LoVo (cell line): ENCODE data around the gene KNL1.
"Not testable (repeated sequence)": the region's sequence is repeated elsewhere in the genome, so short reads cannot be mapped to it uniquely, and the experiment has no call there.

ENCODE experiments used
- DNase-seq: peaks from one replicate; pipeline ENCODE4 v3.0.0-alpha.2; 2016; ENCODE audit warnings: low spot score

Gene KNL1, protein sequence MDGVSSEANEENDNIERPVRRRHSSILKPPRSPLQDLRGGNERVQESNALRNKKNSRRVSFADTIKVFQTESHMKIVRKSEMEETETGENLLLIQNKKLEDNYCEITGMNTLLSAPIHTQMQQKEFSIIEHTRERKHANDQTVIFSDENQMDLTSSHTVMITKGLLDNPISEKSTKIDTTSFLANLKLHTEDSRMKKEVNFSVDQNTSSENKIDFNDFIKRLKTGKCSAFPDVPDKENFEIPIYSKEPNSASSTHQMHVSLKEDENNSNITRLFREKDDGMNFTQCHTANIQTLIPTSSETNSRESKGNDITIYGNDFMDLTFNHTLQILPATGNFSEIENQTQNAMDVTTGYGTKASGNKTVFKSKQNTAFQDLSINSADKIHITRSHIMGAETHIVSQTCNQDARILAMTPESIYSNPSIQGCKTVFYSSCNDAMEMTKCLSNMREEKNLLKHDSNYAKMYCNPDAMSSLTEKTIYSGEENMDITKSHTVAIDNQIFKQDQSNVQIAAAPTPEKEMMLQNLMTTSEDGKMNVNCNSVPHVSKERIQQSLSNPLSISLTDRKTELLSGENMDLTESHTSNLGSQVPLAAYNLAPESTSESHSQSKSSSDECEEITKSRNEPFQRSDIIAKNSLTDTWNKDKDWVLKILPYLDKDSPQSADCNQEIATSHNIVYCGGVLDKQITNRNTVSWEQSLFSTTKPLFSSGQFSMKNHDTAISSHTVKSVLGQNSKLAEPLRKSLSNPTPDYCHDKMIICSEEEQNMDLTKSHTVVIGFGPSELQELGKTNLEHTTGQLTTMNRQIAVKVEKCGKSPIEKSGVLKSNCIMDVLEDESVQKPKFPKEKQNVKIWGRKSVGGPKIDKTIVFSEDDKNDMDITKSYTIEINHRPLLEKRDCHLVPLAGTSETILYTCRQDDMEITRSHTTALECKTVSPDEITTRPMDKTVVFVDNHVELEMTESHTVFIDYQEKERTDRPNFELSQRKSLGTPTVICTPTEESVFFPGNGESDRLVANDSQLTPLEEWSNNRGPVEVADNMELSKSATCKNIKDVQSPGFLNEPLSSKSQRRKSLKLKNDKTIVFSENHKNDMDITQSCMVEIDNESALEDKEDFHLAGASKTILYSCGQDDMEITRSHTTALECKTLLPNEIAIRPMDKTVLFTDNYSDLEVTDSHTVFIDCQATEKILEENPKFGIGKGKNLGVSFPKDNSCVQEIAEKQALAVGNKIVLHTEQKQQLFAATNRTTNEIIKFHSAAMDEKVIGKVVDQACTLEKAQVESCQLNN (N-terminal part only)

DNA sequence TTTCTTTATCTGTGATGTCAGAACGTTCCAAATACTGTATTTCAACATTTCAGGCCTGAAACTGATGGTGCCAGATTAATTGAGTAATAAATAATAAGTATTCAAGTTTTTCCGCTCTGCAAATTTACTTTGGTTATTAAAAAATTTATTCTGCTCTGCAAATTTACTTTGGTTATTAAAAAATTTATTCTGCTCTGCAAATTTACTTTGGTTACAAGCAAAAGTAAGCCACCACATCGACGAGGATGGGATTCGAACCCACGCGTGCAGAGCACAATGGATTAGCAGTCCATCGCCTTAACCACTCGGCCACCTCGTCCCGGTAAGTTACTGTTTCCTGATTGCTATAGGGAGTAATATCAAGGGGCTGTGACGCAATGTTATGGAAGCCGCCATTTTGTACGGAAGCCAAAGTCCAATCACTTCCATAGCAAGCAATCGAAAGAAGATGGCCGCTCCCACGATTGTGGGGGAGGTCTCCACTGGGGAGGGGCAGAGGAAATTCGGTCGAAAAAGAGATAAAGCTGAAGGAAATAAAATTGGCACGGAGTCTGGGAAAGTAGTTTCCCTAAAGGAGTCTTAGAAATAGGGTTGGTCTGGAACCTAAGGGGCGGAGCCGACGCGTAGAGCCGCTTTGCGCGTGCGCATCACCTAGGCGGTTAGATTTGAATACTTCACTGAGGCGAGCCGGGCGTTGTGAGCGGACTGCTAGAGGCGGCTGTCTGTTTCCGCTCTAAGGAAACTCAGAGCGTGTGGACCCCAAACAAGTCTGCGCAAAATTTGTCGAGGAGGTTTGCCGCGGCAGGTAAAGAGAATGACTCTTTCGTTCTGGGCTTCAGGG lies at the start of gene KNL1:
KNL1 (plus strand) TSS at position 662 of the 841 bp plus-strand sequence. CDS start 8,683 bp downstream, outside the sequence.
- DNase-seq, result peak; percentile 94

DNA sequence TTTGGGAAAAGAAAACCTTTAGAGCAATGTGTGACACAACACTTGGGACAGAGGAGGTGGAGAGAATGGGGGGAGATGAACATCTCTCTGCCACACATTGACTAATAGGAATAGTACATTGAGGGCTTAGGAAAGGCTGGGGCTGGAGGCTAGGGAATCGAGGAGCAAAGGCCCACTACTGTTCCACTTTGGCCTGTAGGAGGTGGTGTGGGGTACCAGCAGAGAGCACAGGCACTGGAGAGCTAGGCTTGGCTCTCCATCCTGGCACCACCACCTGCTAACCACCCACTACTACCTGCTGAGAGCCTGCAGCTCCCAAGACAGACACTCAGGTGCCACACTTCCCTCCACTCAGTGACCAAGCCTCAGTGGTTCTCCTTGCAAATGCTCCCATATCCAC lies 48.6 kb upstream of the KNL1 start:
- DNase-seq, result no peak

DNA sequence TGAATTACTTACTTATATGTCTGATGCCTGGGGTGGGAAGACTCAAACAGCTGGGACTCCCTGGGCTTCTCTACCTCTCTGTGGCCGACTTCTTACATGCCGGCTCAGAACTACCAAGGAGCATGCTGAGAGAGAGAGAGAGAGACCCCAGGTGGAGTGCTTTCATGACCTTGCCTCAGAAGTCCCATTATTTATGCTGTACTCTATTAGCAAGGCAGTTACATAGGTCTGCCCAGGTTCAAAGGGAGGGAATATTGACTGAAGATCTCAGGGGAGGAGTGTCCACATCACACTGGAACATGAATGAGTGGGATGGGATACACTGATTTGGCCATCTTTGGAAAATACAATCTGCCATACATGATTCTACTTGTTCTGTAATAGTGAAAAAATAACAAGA lies 45.4 kb upstream of the KNL1 start:
- DNase-seq, result no peak

DNA sequence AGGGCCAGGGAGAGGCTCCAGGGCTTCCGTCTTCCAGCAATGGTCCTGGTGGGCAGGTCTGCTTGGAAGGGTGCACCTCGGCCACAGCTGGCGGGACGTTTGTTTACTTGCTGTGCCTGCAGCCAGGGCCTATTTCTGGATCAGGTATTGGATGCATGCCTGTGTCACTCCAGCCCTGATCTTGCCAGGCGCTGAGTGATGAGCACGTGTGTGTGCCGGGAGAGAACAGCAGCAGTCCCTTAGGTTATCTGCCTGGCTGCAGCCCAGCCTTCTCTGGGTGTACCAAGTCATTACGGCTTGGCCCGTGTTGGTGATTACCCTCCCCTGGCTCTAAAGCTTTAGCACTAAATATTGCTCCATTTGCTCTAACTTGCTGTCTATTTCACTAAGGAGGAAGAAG lies 44.2 kb upstream of the KNL1 start:
- no peak for DNase-seq

DNA sequence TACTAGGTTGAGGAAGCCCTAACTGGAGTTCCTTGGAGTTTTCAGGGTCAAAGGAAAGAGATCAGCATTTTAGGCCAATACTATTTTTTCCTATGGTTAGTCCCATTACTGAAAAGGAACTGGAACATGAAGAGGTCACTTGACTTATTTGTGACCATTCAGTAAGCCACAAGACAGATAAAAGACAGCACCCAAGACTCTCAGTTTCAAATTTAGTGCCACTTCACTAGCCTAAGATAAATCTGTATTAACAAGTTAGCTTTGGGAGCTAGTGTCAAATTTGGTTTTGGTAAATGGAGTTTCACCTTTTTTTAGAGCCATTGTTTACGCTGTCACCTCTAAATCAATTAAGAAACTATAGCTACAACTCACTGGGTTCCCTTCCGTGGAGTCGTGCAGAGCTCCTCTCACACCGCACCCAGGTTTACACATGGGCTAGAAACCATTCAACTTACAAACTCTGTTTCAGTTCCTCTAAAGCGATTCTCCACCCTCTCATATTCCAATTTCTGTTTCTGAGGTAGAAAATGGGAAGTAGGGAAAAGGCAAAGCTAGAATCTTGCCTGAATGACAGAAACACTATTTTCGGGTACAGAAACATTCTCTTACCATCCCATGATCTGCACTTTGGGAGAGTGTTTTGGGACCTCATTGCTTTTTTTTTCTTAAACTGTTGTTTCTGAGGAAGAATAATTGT lies 43.6 kb upstream of the KNL1 start:
- no peak for DNase-seq

DNA sequence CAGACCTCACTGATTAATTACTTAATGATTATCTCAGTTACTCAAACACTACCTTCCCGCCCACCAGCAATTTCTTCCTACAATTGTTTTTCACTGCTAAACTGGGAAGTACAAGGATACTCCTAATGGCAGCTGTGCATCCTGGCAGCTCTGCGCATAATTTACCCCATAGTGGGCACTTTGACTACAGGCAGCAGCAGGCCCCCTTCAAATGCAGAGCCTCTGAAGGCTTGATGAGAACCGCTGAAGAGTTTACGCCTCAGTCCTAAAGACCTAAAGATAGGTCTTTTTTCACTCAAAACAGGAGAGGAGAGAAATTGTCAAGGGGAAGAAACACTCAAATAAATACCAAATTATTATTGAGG lies 39.9 kb upstream of the KNL1 start:
- DNase-seq, result no peak

DNA sequence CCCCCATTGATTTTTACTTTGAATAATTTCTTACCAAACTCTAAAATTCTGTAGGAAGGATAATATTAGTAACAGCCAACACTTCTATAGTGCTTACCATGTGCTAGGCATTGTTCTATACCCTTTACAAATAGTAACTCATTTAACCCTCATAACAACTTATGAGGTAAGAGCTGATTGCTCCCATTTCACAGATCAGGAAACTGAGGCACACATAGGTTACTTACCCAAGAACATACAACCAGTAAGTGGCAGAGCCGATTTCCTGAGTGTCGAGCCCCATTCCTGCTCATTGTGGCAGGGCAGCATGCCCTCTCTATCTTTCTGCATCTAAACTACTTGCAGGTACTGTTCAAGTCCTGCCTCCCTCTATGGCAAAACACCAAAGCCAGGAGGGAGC lies 38.2 kb upstream of the KNL1 start:
- no peak for DNase-seq

DNA sequence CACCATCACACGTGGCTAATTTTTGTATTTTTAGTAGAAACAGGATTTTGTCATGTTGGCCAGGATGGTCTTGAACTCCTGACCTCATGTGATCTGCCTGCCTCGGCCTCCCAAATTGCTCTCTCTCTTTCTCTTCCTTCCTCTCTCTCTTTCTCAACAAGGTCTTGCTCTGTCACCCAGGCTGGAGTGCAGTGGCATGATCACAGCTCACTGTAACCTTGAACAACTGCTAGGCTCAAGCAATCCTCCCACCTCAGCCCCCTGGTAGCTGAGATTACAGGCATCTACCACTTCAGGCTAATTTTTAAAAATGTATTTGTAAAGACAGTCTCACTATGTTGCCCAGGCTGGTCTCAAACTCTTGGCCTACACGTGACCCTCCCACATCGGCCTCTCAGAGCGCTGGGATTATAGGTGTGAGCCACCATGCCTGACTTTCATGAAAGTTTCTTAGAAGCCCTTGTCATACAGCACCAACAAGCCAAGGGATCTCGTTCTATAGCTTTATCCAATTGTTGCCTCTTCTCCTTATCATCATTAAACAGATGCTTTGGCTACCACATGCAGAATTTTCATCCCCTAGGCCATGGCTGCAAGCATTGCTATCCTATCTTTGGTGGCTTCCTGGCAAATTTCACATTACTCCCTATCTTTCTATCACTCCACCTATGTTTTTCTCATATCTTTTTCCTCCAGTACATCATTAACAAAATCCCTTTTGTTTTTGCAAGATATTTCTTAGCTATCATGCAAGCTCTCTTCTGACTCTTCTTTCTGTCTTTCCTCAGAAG lies 34.9 kb upstream of the KNL1 start:
- DNase-seq, result no peak

DNA sequence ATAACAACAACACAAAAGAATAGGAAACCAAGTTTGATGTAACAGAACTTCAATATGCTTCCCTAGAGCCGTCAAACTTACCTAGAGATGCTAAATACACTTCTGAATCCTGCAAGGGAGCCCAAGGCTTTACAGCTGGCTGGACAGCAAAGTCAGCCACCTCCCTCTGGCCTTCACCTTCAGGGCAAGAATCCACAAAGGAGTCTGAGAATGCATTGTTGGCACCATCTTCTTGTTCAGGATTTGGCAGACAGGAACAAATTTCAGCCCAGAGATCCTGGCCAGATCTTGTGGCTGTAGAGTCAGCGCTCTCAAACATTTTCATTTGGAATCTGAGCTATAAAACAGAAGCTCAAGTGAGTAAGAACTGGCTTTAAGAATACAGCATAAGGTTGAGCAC lies 31.4 kb upstream of the KNL1 start:
- no peak for DNase-seq

DNA sequence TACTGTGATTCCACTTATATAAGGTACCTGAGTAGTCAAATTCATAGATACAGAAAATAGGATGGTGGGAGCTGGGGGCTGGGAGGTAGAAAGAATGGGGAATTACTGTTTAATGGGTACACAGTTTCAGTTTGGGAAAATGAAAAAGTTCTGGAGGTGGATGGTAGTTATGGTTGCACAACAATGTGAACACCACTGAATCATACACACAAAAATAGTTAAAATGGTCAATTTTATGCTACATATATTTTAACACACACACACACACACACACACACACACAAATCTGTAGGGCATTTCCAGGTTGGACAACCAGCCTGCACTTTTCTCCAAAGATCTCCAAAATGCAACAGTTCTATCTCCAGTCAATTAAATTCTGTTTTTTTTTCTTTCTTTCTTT lies 30.6 kb upstream of the KNL1 start:
- DNase-seq, result no peak

DNA sequence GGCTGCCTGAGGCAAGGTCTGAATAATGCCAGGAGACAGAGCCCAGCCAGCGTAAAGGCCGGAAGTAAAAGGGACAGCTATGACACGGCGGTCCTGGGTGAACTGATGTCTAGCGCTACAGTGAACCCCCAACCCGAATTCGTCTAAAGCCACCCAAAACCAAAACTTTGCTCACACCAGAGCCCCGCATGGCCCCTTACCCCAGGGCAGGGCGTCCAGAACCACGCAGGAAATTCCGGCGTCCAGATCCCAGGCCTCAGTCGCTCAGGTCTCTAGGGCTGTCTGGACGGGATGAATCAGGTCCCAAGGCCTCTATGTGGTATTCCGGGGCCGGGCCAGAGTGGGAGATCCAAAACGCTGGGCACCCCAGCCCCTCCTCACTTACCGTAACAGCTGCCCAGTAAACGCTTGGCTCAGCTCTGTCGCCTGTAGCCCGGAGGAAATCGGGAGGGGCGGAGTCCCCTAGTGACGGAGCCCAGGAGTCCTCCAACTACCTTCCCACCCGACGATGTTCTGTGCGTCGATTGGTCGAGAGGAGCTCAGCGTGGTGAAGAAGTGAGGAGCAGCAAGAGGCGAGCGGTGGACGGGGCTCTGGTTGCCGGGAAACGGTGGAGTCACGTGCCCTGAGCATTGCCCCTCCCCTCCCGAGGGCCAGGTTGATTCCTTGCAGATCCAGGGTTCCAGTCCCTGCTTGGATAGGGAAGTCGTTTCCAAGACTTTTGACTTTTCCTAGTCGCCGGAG lies 29.3 kb upstream of the KNL1 start, which contains the start of gene CCDC32:
CCDC32 (minus strand) TSS at position 452 of the 742 bp plus-strand sequence. CDS start 2,027 bp downstream, outside the sequence.
- DNase-seq, result peak; percentile 100

DNA sequence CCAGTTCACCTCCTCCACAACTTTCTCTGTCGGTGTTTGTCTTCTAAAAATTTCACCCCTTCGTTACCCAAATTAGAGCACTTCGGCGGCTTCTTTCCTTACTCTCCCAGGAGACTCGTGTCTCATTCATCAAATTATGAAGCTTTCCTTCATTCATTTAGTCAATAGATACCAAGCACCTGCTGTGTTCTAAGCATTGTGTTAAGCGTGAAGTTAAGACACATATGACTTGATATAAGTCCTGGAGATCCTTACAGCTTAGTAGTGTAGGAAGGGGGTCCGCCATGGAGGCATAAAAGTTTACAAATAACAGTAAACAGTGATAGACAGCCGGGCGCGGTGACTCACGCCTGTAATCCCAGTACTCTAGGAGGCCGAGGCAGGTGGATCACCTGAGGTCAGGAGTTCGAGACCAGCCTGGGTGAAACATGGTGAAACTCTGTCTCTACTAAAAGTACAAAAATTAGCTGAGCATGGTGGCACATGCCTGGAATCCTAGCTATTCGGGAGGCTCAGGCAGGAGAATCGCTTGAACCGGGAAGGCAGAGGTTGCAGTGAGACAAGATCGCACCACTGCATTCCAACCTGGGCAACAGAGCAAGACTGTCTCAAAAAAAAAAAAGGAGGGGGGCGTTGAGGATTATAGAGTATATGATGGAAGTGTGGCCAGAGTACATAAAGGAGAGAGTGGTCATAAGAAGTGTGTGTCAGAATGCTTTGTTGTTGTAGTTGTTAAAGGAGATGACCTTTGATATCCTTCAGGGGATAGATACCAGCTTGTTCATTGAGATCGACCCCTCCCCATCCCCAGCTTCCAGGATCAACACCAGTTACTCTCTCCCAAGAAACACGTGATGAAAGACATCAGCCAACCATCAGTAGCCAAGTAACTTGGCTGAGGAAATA lies 28.5 kb upstream of the KNL1 start:
- no peak for DNase-seq

DNA sequence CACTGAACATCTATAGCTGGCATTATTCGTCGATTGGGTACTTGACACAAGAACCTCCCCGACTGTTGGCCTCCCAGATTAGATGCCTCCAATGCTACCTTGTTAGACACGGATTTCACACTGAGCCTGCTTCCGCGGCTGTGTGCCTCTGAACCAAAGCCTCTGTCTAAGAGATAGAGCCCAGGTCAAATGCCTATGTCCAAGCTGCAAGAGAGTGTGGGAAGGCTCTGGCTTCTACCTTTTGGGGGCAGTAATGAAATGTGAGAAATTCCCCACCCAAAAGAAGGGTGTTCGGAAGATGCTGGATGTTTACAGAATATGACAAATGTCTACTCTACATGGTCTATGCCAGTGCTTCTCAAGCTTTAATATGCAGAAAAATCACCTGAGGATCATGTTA lies 26.9 kb upstream of the KNL1 start:
- no peak for DNase-seq

DNA sequence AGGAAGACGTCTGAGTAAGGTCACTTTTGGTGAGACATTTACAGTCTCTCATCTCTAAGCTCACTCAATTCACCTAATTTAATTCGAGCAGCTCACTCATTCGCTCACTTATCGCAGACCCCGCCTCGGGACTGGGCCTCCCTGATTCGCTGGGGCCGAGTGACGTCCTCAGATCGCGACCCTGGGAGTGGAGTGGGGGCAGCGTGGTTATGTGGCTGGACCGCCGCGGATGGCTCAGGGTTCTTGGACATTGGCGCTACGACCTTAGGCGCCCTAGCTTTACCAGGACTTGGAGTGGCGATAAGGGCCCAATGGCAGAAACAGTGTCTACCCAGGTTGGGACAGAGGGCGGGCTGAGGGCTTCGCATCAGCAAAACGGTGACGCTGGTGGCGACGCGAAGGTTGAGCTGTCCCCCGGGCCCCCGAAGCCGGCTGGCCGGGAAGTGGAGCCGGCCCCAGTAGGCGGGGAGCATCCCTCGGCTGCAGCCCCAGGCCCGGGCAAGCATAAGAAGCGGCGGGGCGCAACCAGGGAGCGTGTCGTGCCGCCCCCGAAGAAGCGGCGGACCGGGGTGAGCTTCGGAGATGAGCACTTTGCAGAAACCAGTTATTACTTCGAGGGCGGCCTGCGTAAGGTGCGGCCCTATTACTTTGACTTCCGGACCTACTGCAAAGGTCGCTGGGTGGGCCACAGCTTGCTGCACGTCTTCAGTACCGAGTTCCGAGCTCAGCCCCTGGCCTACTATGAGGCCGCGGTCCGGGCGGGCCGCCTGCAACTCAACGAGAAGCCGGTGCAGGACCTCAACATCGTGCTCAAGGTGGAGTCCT lies 24.7 kb upstream of the KNL1 start, which contains the start of gene RPUSD2:
RPUSD2 (plus strand) TSS at position 171 of the 825 bp plus-strand sequence; CDS start at position 210, 39 bp downstream.
- peak; percentile 95 for DNase-seq

DNA sequence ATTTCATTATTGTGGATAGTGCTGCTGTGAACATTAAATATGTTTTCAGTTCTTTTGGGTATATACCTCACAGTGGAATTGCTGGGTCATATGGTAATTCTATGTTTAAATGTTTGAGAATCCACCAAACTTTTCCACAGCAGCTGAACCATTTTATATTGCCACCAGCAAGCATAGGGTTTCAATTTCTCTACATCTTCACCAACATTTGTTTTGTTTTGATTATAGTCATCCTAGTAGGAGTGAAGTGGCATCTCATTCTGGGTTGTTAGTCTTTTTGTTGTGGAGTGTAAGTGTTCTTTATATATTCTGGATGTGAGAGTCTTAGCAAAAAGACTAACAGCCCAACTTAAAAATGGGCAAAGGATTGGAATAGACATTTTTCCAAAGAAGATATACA lies 18.9 kb upstream of the KNL1 start:
- DNase-seq, result no peak

DNA sequence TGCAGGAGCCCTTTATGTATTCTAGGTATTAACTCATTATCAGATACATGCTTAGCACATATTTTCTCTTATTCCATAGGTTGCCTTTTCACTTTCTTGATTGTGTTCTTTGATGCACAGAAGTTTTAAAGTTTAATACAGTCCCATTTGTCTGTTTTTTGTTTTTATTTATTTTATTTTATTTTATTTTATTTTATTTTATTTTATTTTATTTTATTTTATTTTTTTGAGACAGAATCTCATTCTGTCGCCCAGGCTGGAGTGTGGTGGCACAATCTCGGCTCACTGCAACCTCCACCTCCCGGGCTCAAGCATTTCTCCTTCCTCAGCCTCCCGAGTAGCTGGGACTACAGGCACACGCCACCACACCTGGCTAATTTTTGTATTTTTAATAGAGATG lies 17.1 kb upstream of the KNL1 start:
- not testable (repeated sequence) for DNase-seq

DNA sequence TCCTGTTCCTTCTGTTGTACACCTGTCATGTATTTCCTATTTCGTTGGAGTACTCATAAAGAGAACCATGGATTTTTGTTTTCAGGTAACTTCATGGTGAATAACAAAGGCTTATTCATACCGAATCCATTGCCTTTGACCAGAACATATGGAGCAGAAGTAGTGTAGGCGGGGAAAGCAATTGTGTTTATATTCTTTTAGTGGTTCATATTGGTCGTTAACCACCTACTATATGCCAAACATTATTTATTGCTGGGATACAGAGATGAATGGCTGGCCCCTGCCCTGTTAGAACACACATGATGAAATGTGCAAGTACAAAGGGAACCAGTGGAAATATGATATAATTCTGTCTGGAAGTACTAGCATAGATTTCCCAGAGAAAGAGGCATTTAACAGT lies 15.2 kb upstream of the KNL1 start:
- no peak for DNase-seq
